HS-5 (cell line): ENCODE data around the gene EARS2.
"Not testable (repeated sequence)": the region's sequence is repeated elsewhere in the genome, so short reads cannot be mapped to it uniquely, and the experiment has no call there.

Experiments
- DNase-seq: peaks from one replicate; pipeline ENCODE4 v3.0.0-alpha.2; 2012; ENCODE audit warnings: low read depth

EARS2 gene

GRCh38 chr16:23527961-23528643, 29.0 kb downstream of the EARS2 start:
- no peak for DNase-seq

GRCh38 chr16:23524886-23525285, 32.3 kb downstream of the EARS2 start:
- DNase-seq: no peak

- no peak for DNase-seq
Observed at GRCh38 chr16:23523876-23524385, 33.2 kb downstream of the EARS2 start.

GRCh38 chr16:23523321-23523720, 33.8 kb downstream of the EARS2 start:
- no peak for DNase-seq

- no peak for DNase-seq
Observed at GRCh38 chr16:23521965-23522364, 35.2 kb downstream of the EARS2 start.

GRCh38 chr16:23521037-23521743, 36.0 kb downstream of the EARS2 start:
- DNase-seq: no peak

- no peak for DNase-seq
Observed at GRCh38 chr16:23520500-23520899, 36.6 kb downstream of the EARS2 start.

GRCh38 chr16:23519282-23519681, 37.9 kb downstream of the EARS2 start:
- DNase-seq: no peak

- DNase-seq: no peak
Observed at GRCh38 chr16:23518435-23518891, 38.7 kb downstream of the EARS2 start.

- DNase-seq: no peak
Observed at GRCh38 chr16:23516366-23517137, 40.6 kb downstream of the EARS2 start.

- DNase-seq: no peak
Observed at GRCh38 chr16:23515881-23516280, 41.3 kb downstream of the EARS2 start.

- DNase-seq: no peak
Observed at GRCh38 chr16:23514381-23515152, 42.6 kb downstream of the EARS2 start.

GRCh38 chr16:23512168-23512695, 44.9 kb downstream of the EARS2 start:
- DNase-seq: no peak

GRCh38 chr16:23511731-23512130, 45.4 kb downstream of the EARS2 start:
- no peak for DNase-seq

- not testable (repeated sequence) for DNase-seq
Observed at GRCh38 chr16:23510915-23511270, 46.3 kb downstream of the EARS2 start.

GRCh38 chr16:23510164-23510914, 46.8 kb downstream of the EARS2 start, which contains the start of gene GGA2:
TSS of gene GGA2 (minus strand) at chr16:23510494. CDS start at chr16:23510411, 83 bp downstream.
- DNase-seq: peak; percentile 36

- DNase-seq: no peak
Observed at GRCh38 chr16:23509782-23510163, 47.4 kb downstream of the EARS2 start.

- DNase-seq: no peak
Observed at GRCh38 chr16:23509441-23509754, 47.8 kb downstream of the EARS2 start.

GRCh38 chr16:23508589-23509440, 48.3 kb downstream of the EARS2 start:
- no peak for DNase-seq

GRCh38 chr16:23506606-23506994, 50.5 kb downstream of the EARS2 start:
- DNase-seq: no peak
